Spleen (tissue), 11 donors: Measurements from ENCODE around the gene PDCD4. TPM values are rescaled to one million over a fixed set of nuclear protein-coding genes. Genes with fewer than 3 reads are reported as not detected.

Experiments
- DNase-seq: peaks from one replicate; pipeline ENCODE4 v3.0.0-alpha.2; 2020
- H3K27ac ChIP-seq, 8 donors: fragments of 200-600 bp; sonication (generic) in 7 of 8; 1 replicate in 4 of 8; 2 replicates in 4 of 8; pipeline versions ENCODE4 v1.5.0 to v1.8.0; 2016 to 2021; ENCODE audit warnings: inconsistent platforms in 4 of 8, mild to moderate bottlenecking in 4 of 8, moderate library complexity in 1 of 8
- H3K27me3 ChIP-seq, 7 donors: fragments of 200-600 bp; sonication (generic) in 6 of 7; replicated peaks in 1 of 7; 1 replicate in 4 of 7; 2 replicates in 3 of 7; pipeline versions ENCODE4 v1.5.0 to v1.8.0; 2016 to 2021; ENCODE audit warnings: inconsistent platforms in 3 of 7, mild to moderate bottlenecking in 1 of 7
- H3K36me3 ChIP-seq, 6 donors: fragments of 200-600 bp; sonication (generic) in 5 of 6; 1 replicate in 4 of 6; 2 replicates in 2 of 6; pipeline versions ENCODE4 v1.5.0 to v1.8.0; 2016 to 2021; ENCODE audit warnings: inconsistent platforms in 2 of 6
- H3K4me1 ChIP-seq, 6 donors: fragments of 200-600 bp; sonication (generic) in 5 of 6; 1 replicate in 3 of 6; 2 replicates in 3 of 6; pipeline versions ENCODE4 v1.5.0 to v1.8.0; 2016 to 2021; ENCODE audit warnings: inconsistent platforms in 3 of 6
- H3K4me3 ChIP-seq, 8 donors: fragments of 200-600 bp; sonication (generic) in 7 of 8; 1 replicate in 4 of 8; 2 replicates in 4 of 8; pipeline versions ENCODE4 v1.5.0 to v1.8.0; 2016 to 2021; ENCODE audit warnings: inconsistent platforms in 4 of 8, mild to moderate bottlenecking in 4 of 8, moderate library complexity in 2 of 8
- H3K9me3 ChIP-seq, 8 donors: fragments of 200-600 bp; sonication (generic) in 7 of 8; 1 replicate in 4 of 8; 2 replicates in 4 of 8; pipeline versions ENCODE4 v1.5.0 to v1.8.0; 2016 to 2021; ENCODE audit warnings: inconsistent platforms in 4 of 8
- CTCF ChIP-seq, 11 experiments: fragments of 200-600 bp in 7 of 11; fragments of 450-650 bp in 4 of 11; sonication (generic) in 4 of 11; IDR thresholded peaks in 8 of 11; conservative IDR thresholded peaks in 3 of 11; 1 replicate in 7 of 11; 2 replicates in 4 of 11; pipeline versions ENCODE4 v1.4.0 to v1.8.0; 2016 to 2021; ENCODE audit warnings: antibody characterized with exemption in 11 of 11, inconsistent platforms in 4 of 11, mild to moderate bottlenecking in 1 of 11
- POLR2A ChIP-seq, 3 donors: fragments of 450-650 bp; IDR thresholded peaks; one replicate each; pipeline ENCODE4 v1.5.1; 2017; ENCODE audit warnings: antibody characterized with exemption in 3 of 3, mild to moderate bottlenecking in 1 of 3
- POLR2AphosphoS5 ChIP-seq, 3 donors: sonication (generic); formaldehyde crosslinking; IDR thresholded peaks; one replicate each; pipeline ENCODE4 v1.5.1; 2017; ENCODE audit warnings: antibody characterized with exemption in 3 of 3
- WGBS, 5 donors: extraction: QIAGEN DNeasy Blood & Tissue Kit in 3 of 5; methylation state at CpG; one replicate each; pipeline versions ENCODE4 v1.1.5 to v1.1.7; 2013 to 2018; 5-methylcytosine and 5-hydroxymethylcytosine counted together
- intact Hi-C: fragments of 100-400 bp; cut with DNase I; formaldehyde crosslinking; loops from one replicate; pipeline ENCODE4 v1.15.0; 2023; ENCODE audit warnings: low total_unique reads
- polyA plus RNA-seq, 3 donors: library from polyadenylated mRNA; stranded (reverse); fragments of 200-250 nt; gene quantifications; one replicate each; pipeline ENCODE4 v1.2.1, GENCODE V29; 2013
- total RNA-seq, 7 donors: library from RNA; depleted of rRNA in 3 of 7; stranded (reverse); fragments of >200 nt in 3 of 7; fragmentation: NEBNext Ultra II Directional in 4 of 7; extraction: Animal tissue kit (Norgen Biotek cat#: 25700) in 4 of 7; gene quantifications; one replicate each; pipeline versions ENCODE4 v1.1.0 to v1.2.1, GENCODE V29; 2016 to 2021
- donor health status: healthy with polysubstance abuse.
- donor health status: DM: no; HTN: no; CAD: no; lungs with moderate emphysema.
- donor health status: DM: no; HTN: no; CAD: no.
- donor health status: Bipolar disorder and iron deficiency.
- donor health status: healthy.
- donor health status: DM: no; HTN: no; CAD: no.
- donor health status: DM: yes; HTN: yes; CAD: no.

Gene PDCD4
- total and polyA plus RNA-seq, 10 donors: 121 to 204 (median 161) TPM

GRCh38 chr10:110916554-110917346, 45.0 kb downstream of the PDCD4 start:
- no peak for DNase-seq
- Histone ChIP-seq H3K9me3 (no peaks in the 10 kb centered on the region), H3K27ac (no peak overlapping the region), H3K4me3 (no peak overlapping the region), H3K4me1 (peaks cover 10 to 57% (median 28%) of the 10 kb centered on the region in 6 donors), H3K36me3 (peaks cover 0 to 20% (median 0%) of the 10 kb centered on the region in 6 donors), H3K27me3 (no peaks in the 10 kb centered on the region)
- no peak for TF ChIP-seq POLR2A (IDR thresholded peaks at IDR 0.05)
- TF ChIP-seq CTCF (IDR thresholded peaks at IDR 0.05 in 8 of 11, conservative IDR thresholded peaks at IDR 0.05 in 3 of 11): no peak
- TF ChIP-seq POLR2AphosphoS5 (IDR thresholded peaks at IDR 0.05): no peak
- intact Hi-C loops: no loop called here
- WGBS, 5 donors: 91 to 97% (median 94%) methylated on average over 3 of the region's 3 CpGs

GRCh38 chr10:110918269-110918642, 46.5 kb downstream of the PDCD4 start:
- TF ChIP-seq CTCF (IDR thresholded peaks at IDR 0.05 in 8 of 11, conservative IDR thresholded peaks at IDR 0.05 in 3 of 11) (peak in 2 of 11 experiments; percentile 4 to 29), POLR2AphosphoS5 (IDR thresholded peaks at IDR 0.05) (peak in 1 of 3 donors; percentile 78), POLR2A (IDR thresholded peaks at IDR 0.05) (no peak)
- Histone ChIP-seq H3K9me3 (no peaks in the 10 kb centered on the region), H3K4me1 (peaks cover 13 to 72% (median 43%) of the 10 kb centered on the region in 6 donors), H3K27ac (peak overlapping the region; percentile 96 to 100 (median 97)), H3K4me3 (peak overlapping the region; percentile 62 to 93 (median 76)), H3K27me3 (no peaks in the 10 kb centered on the region), H3K36me3 (peaks cover 0 to 15% (median 0%) of the 10 kb centered on the region in 6 donors)
- 1 to 3% (median 1%) methylated on average over 10 to 15 of the region's 15 CpGs for WGBS, 5 donors
- intact Hi-C loops: no loop called here
- no peak for DNase-seq

- Histone ChIP-seq H3K4me1 (peaks cover 13 to 78% (median 48%) of the 10 kb centered on the region in 6 donors), H3K27me3 (no peaks in the 10 kb centered on the region), H3K27ac (peak within 1 kb of the TSS; percentile 96 to 100 (median 97)), H3K4me3 (peak within 1 kb of the TSS; percentile 62 to 93 (median 76)), H3K9me3 (no peaks in the 10 kb centered on the region), H3K36me3 (peaks cover 0 to 15% (median 0%) of the 10 kb centered on the region in 6 donors)
- DNase-seq: peak; percentile 99
- WGBS, 5 donors: 0 to 1% (median 0%) methylated on average over 17 to 40 of the region's 40 CpGs
- TF ChIP-seq POLR2AphosphoS5 (IDR thresholded peaks at IDR 0.05): peak; percentile 87 to 93 (median 89)
- peak in 2 of 3 donors; percentile 4 to 45 for TF ChIP-seq POLR2A (IDR thresholded peaks at IDR 0.05)
- peak in 8 of 11 experiments; percentile 15 to 64 (median 38) for TF ChIP-seq CTCF (IDR thresholded peaks at IDR 0.05 in 8 of 11, conservative IDR thresholded peaks at IDR 0.05 in 3 of 11)
- intact Hi-C loops: no loop called here
Observed at GRCh38 chr10:110918643-110919348, 47.1 kb downstream of the PDCD4 start, which contains the start of gene BBIP1. TSS of gene BBIP1 (minus strand) at chr10:110919180. CDS start at chr10:110918157, 1,023 bp downstream.
